RWPE1 (cell line): ENCODE measurements around the gene ISYNA1.

Experiments used
- CTCF ChIA-PET: fragments of 350-600 bp; sonication (Branson Sonifier 250); formaldehyde crosslinking; extraction: SDS; loops from one replicate; lab custom pipeline; 2021; lab: Yijun Ruan, JAX
- POLR2A ChIA-PET: fragments of 400-600 bp; formaldehyde crosslinking; extraction: SDS; loops from one replicate; lab custom pipeline; 2020; ENCODE audit warnings: antibody characterized with exemption; ENCODE audit not compliant: low non-redundant PET; lab: Yijun Ruan, JAX
- DNase-seq: peaks from one replicate; pipeline ENCODE4 v3.0.0; 2012; ENCODE audit warnings: low spot score
- H3K27ac ChIP-seq: fragments of 450-650 bp; 2 replicates; pipeline ENCODE4 v1.5.1; 2017
- CTCF ChIP-seq: fragments of 450-650 bp; conservative IDR thresholded peaks from 2 replicates; pipeline ENCODE4 v1.5.1; 2017; ENCODE audit warnings: low read depth, mild to moderate bottlenecking

ISYNA1 gene

GRCh38 chr19:18475762-18476331 lies 37.9 kb upstream of the ISYNA1 start:
- POLR2A ChIA-PET = no interaction called here
- TF ChIP-seq CTCF = no peak
- CTCF ChIA-PET = no interaction called here
- no peak for DNase-seq
- peak overlapping the region; percentile 85 for H3K27ac ChIP-seq

- ChIA-PET POLR2A (no interaction called here), CTCF (no interaction called here)
- no peak for DNase-seq
- TF ChIP-seq CTCF = no peak
- peak overlapping the region; percentile 85 for H3K27ac ChIP-seq
Measured at GRCh38 chr19:18475004-18475453, 37.1 kb upstream of the ISYNA1 start.

GRCh38 chr19:18474366-18474887 lies 36.5 kb upstream of the ISYNA1 start:
- no peak for TF ChIP-seq CTCF
- peak overlapping the region; percentile 85 for H3K27ac ChIP-seq
- no peak for DNase-seq
- CTCF ChIA-PET = interaction anchor here (0.5 kb wide), 1 partner anchor 22 kb away, joined by 3 read pairs; no protein-coding TSS in a partner anchor
- POLR2A ChIA-PET = no interaction called here

- POLR2A ChIA-PET = no interaction called here
- CTCF ChIA-PET = interaction anchor here (0.5 kb wide), 1 partner anchor 23 kb away, joined by 3 read pairs; no protein-coding TSS in a partner anchor
- peak overlapping the region; percentile 85 for H3K27ac ChIP-seq
- no peak for TF ChIP-seq CTCF
- DNase-seq = no peak
Measured at GRCh38 chr19:18473706-18474087, 35.8 kb upstream of the ISYNA1 start.

GRCh38 chr19:18473003-18473705 lies 35.2 kb upstream of the ISYNA1 start:
- H3K27ac ChIP-seq = peak overlapping the region; percentile 85
- DNase-seq = no peak
- POLR2A ChIA-PET = no interaction called here
- CTCF ChIA-PET = interaction anchor here (0.6 kb wide), 1 partner anchor 603 kb away, joined by 8 read pairs; no protein-coding TSS in a partner anchor
- no peak for TF ChIP-seq CTCF

- ChIA-PET POLR2A (no interaction called here), CTCF (interaction anchor here (0.6 to 3.5 kb wide), 6 partner anchors 10 to 99 kb away, joined by 3 to 21 read pairs (median 4); no protein-coding TSS in a partner anchor)
- peak overlapping the region; percentile 72 for H3K27ac ChIP-seq
- DNase-seq = no peak
- TF ChIP-seq CTCF = no peak
Measured at GRCh38 chr19:18470787-18471186, 32.9 kb upstream of the ISYNA1 start.
